Gastrocnemius medialis (tissue), 4 donors: ENCODE results near the gene SREBF2. TPM values are rescaled to one million over a fixed set of nuclear protein-coding genes. Genes with fewer than 3 reads are reported as not detected.

Source experiments
- ATAC-seq, 2 donors: fragments of 150-250 bp; one replicate each; pipeline ENCODE4 v1.9.1; 2016
- DNase-seq, 2 donors: peaks; one replicate each; pipeline ENCODE4 v3.0.0-alpha.2; 2019
- H3K27ac ChIP-seq, 4 donors: fragments of 200-600 bp; sonication (generic); 1 replicate in 1 of 4; 2 replicates in 3 of 4; pipeline ENCODE4 v1.5.1; 2016 to 2018; ENCODE audit warnings: mild to moderate bottlenecking in 2 of 4, moderate library complexity in 1 of 4
- H3K27me3 ChIP-seq, 3 donors: fragments of 200-600 bp; sonication (generic) in 2 of 3; 1 replicate in 1 of 3; 2 replicates in 2 of 3; pipeline versions ENCODE4 v1.5.1 to v1.6.0; 2016 to 2019; ENCODE audit warnings: mild to moderate bottlenecking in 1 of 3, moderate library complexity in 1 of 3
- H3K36me3 ChIP-seq, 2 donors: fragments of 200-600 bp; sonication (generic) in 1 of 2; one replicate each; pipeline ENCODE4 v1.5.1; 2017 to 2018
- H3K4me1 ChIP-seq, 2 donors: fragments of 200-600 bp; sonication (generic) in 1 of 2; one replicate each; pipeline ENCODE4 v1.5.1; 2016 to 2017; ENCODE audit warnings: mild to moderate bottlenecking in 2 of 2
- H3K4me3 ChIP-seq, 4 donors: fragments of 200-600 bp; sonication (generic) in 3 of 4; 1 replicate in 1 of 4; 2 replicates in 3 of 4; pipeline ENCODE4 v1.5.1; 2016 to 2019; ENCODE audit warnings: mild to moderate bottlenecking in 2 of 4
- H3K9me3 ChIP-seq, 3 donors: fragments of 200-600 bp; sonication (generic) in 2 of 3; 1 replicate in 1 of 3; 2 replicates in 2 of 3; pipeline ENCODE4 v1.5.1; 2016 to 2019
- CTCF ChIP-seq, 5 experiments: fragments of 450-650 bp in 3 of 5; fragments of 200-600 bp in 2 of 5; sonication (generic) in 2 of 5; IDR thresholded peaks in 4 of 5; conservative IDR thresholded peaks in 1 of 5; 1 replicate in 4 of 5; 2 replicates in 1 of 5; pipeline ENCODE4 v1.5.1; 2016 to 2019; ENCODE audit warnings: antibody characterized with exemption in 5 of 5, mild to moderate bottlenecking in 3 of 5, moderate library complexity in 3 of 5
- POLR2A ChIP-seq, 2 donors: fragments of 450-650 bp; IDR thresholded peaks; one replicate each; pipeline ENCODE4 v1.6.1; 2017; ENCODE audit warnings: antibody characterized with exemption in 2 of 2, mild to moderate bottlenecking in 2 of 2, moderate library complexity in 2 of 2
- in situ Hi-C, 4 donors: fragments of 200-750 bp; cut with MboI; loops; one replicate each; pipeline versions ENCODE4 v1.15.0 to v1.8.0; 2017; ENCODE audit warnings: low sequenced_read_pairs in 4 of 4
- intact Hi-C: fragments of 100-400 bp; cut with DNase I; formaldehyde crosslinking; loops from one replicate; pipeline ENCODE4 v1.15.1; 2023; ENCODE audit warnings: low total_unique reads
- total RNA-seq, 4 donors: library from RNA; depleted of rRNA; stranded (reverse); fragments of >200 nt; gene quantifications; one replicate each; pipeline versions ENCODE4 v1.1.0 to v1.2.3, GENCODE V29; 2016

The SREBF2 gene
- total RNA-seq, 4 donors from 2014 or later, result 25.1 to 40.9 (median 36.1) TPM

- TF ChIP-seq CTCF (IDR thresholded peaks at IDR 0.05 in 4 of 5, conservative IDR thresholded peaks at IDR 0.05 in 1 of 5), result no peak
- TF ChIP-seq POLR2A (IDR thresholded peaks at IDR 0.05), result no peak
- ATAC-seq (no peak), DNase-seq (no peak)
- peaks cover 24 to 42% (median 34%) of the 10 kb centered on the region in 3 donors for H3K27me3 ChIP-seq
- in situ Hi-C loops (no loop called here), intact Hi-C loops (no loop called here)
- H3K4me1 ChIP-seq, result peaks cover 10 to 11% of the 10 kb centered on the region in 2 donors
- H3K9me3 ChIP-seq, result no peaks in the 10 kb centered on the region
- no peak overlapping the region for H3K27ac ChIP-seq
- peak overlapping the region in 3 of 4 donors; percentile 50 to 67 (median 54) for H3K4me3 ChIP-seq
- H3K36me3 ChIP-seq, result no peaks in the 10 kb centered on the region
Observed at GRCh38 chr22:41920271-41920976, 87.5 kb downstream of the SREBF2 start.

GRCh38 chr22:41922328-41922727, 89.4 kb downstream of the SREBF2 start:
- Histone ChIP-seq H3K9me3 (no peaks in the 10 kb centered on the region), H3K4me3 (no peak overlapping the region), H3K27me3 (peaks cover 14 to 28% (median 15%) of the 10 kb centered on the region in 3 donors), H3K27ac (no peak overlapping the region), H3K36me3 (no peaks in the 10 kb centered on the region), H3K4me1 (peaks cover 10 to 11% of the 10 kb centered on the region in 2 donors)
- DNase-seq (no peak), ATAC-seq (no peak)
- intact Hi-C loops, result no loop called here
- no peak for TF ChIP-seq POLR2A (IDR thresholded peaks at IDR 0.05)
- in situ Hi-C loops, result no loop called here

GRCh38 chr22:41922940-41923594, 90.2 kb downstream of the SREBF2 start:
- DNase-seq (no peak), ATAC-seq (no peak)
- no peak for TF ChIP-seq CTCF (IDR thresholded peaks at IDR 0.05 in 4 of 5, conservative IDR thresholded peaks at IDR 0.05 in 1 of 5)
- TF ChIP-seq POLR2A (IDR thresholded peaks at IDR 0.05), result no peak
- in situ Hi-C loops (no loop called here), intact Hi-C loops (no loop called here)
- Histone ChIP-seq H3K4me1 (peaks cover 10 to 11% of the 10 kb centered on the region in 2 donors), H3K36me3 (no peaks in the 10 kb centered on the region), H3K27me3 (peaks cover 9 to 22% (median 10%) of the 10 kb centered on the region in 3 donors), H3K4me3 (no peak overlapping the region), H3K27ac (no peak overlapping the region), H3K9me3 (no peaks in the 10 kb centered on the region)

- H3K4me1 ChIP-seq, result peaks cover 10 to 11% of the 10 kb centered on the region in 2 donors
- in situ Hi-C loops (no loop called here), intact Hi-C loops (no loop called here)
- H3K9me3 ChIP-seq, result no peaks in the 10 kb centered on the region
- H3K36me3 ChIP-seq, result no peaks in the 10 kb centered on the region
- no peak overlapping the region for H3K27ac ChIP-seq
- no peak for DNase-seq
- TF ChIP-seq POLR2A (IDR thresholded peaks at IDR 0.05) (no peak), CTCF (IDR thresholded peaks at IDR 0.05 in 4 of 5, conservative IDR thresholded peaks at IDR 0.05 in 1 of 5) (no peak)
- no peak overlapping the region for H3K4me3 ChIP-seq
- no peak for ATAC-seq
- peaks cover 8 to 19% (median 9%) of the 10 kb centered on the region in 3 donors for H3K27me3 ChIP-seq
Observed at GRCh38 chr22:41923595-41924276, 90.8 kb downstream of the SREBF2 start.
